ENCODE measurements around the gene LRRC49. TPM values are rescaled to one million over a fixed set of nuclear protein-coding genes. Genes with fewer than 3 reads are reported as not detected.

LRRC49 gene
- total RNA-seq, 1 experiment from 2014 or later, result 13.7 TPM

GRCh38 chr15:71091601-71092000 is 199.0 kb downstream of the LRRC49 start:
- DNase-seq (ENCODE audit: low read depth), result no peak

GRCh38 chr15:71092056-71092600 is 199.5 kb downstream of the LRRC49 start:
- DNase-seq (ENCODE audit: low read depth), result no peak

- peak; percentile 79 for DNase-seq (ENCODE audit: low read depth)
Observed at GRCh38 chr15:71093054-71094024, 200.7 kb downstream of the LRRC49 start.

- DNase-seq (ENCODE audit: low read depth), result no peak
Observed at GRCh38 chr15:71094137-71094536, 201.5 kb downstream of the LRRC49 start.

- DNase-seq (ENCODE audit: low read depth), result no peak
Observed at GRCh38 chr15:71096676-71097075, 204.1 kb downstream of the LRRC49 start.

- DNase-seq (ENCODE audit: low read depth), result no peak
Observed at GRCh38 chr15:71097890-71098289, 205.3 kb downstream of the LRRC49 start.

- DNase-seq (ENCODE audit: low read depth), result no peak
Observed at GRCh38 chr15:71098920-71099319, 206.3 kb downstream of the LRRC49 start.

Other genes with a start within 250 kb of the LRRC49 start
- gene UACA, start 129.3 kb upstream of the LRRC49 start, total RNA-seq (2014; rRNA removed; shearing (Covaris generic)), result 16.0 and 19.6 TPM in 2 replicates
- gene LARP6, start 38.7 kb upstream of the LRRC49 start, total RNA-seq (2014; rRNA removed; shearing (Covaris generic)), result 8.2 and 42.2 TPM in 2 replicates
- 7.6 and 9.6 TPM in 2 replicates for gene THAP10, start 393 bp upstream of the LRRC49 start, total RNA-seq (2014; rRNA removed; shearing (Covaris generic))
- 3.4 and 5.4 TPM in 2 replicates for gene THSD4, start 222.6 kb downstream of the LRRC49 start, total RNA-seq (2014; rRNA removed; shearing (Covaris generic))

All from Daoy (cell line).